Measurements from ENCODE around the gene ZNF24.

The ZNF24 gene

DNA sequence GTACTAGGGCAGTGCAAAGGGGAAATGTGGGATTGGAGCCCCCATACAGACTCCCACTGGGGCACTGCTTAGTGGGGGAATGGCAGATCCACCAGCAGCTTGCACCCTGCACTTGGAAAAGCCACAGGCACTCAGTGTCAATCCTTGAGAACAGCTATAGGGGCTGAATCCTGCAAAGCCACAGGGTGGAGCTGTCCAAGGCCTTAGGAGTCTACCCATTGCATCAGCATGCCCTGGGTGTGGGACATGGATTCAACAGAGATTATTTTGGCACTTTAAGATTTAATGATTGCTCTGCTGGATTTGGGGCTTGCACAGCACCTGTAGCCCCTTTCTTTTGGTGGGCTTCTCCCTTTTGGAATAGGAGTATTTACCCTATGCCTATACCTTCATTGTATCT is 8.6 kb upstream of the ZNF24 start:
- DNase-seq = no peak

- no peak for DNase-seq
Measured at GRCh38 chr18:35352283-35352682, 8.1 kb upstream of the ZNF24 start.

DNA sequence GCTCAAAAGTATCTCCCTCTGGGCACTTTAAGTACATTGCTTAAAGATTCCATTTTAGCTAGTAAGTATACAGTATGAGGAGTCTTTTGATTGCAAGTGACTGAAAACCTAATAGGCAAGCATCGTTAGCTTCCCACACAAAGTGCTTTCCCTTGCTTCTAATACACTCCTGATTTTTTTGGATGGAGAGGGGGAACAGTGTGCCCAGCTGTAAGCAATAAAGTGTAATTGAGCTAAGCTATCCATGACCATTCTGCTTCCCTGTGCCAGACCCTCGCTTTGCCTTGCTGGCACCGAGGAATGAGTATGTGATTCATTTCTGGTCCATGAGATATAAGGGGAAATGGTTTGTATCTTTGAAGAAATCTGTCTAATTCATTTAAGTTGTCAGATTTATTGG is 3.8 kb upstream of the ZNF24 start:
- no peak for DNase-seq

DNA sequence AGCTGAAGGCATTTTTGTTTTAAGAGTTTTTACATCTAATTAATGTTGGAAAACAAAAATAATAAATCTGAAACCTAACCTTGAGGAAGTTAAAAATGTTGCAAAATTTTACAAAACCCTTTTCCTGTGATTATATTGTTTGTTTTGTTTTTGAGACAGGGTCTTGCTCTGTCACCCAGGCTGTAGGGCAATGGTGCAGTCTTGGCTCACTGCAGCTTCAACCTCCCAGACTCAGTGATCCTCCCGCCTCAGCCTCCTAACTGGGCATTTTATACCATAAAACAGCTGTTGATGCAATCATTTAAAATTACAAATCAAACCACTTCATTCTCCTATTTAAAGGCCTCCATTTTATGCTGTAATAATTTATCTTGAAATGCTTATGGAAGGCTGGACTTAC is 1.7 kb upstream of the ZNF24 start:
- DNase-seq = no peak

- no peak for DNase-seq
Measured at GRCh38 chr18:35345460-35345921, 1.3 kb upstream of the ZNF24 start.

DNA sequence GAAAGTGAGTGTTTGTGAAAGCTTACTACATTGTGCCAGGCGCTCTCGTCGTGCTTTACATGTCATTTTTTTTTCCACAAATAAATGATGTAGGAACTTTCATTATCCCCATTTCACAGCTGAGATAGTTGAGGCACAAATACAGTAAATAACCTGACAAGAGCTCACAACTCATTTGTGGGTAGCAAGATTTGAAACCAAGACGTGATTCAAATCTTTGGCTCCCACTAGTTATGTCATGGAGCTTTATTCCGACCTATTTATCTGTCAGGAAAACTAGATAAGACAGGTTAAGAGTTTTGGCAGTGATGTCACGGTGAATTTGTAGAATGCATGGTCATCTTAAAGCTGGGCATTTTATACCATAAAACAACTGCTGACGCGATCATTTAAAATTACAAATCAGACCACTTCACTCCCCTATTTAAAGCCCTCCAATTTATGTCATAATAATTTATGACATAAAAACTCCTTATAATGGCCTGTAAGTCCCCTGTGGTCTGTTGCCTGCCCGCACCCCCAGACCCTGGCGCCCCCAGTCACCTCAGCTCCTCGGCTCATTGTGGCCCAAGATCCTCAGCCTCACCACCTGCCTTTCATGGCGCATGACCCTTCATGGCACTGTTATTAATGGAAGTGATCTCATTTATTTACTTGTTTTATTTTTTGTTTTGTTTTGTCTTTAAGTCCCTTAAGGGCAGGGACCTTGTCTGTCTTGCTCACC is 678 bp upstream of the ZNF24 start:
- no peak for DNase-seq

GRCh38 chr18:35343488-35343935 is 708 bp downstream of the ZNF24 start:
- no peak for DNase-seq

- no peak for DNase-seq
Measured at GRCh38 chr18:35337286-35337685, 6.9 kb downstream of the ZNF24 start.

- DNase-seq = no peak
Measured at GRCh38 chr18:35335866-35336265, 8.4 kb downstream of the ZNF24 start.

GRCh38 chr18:35334821-35335220 is 9.4 kb downstream of the ZNF24 start:
- no peak for DNase-seq

- DNase-seq = no peak
Measured at GRCh38 chr18:35334212-35334611, 10.0 kb downstream of the ZNF24 start.

- no peak for DNase-seq
Measured at GRCh38 chr18:35331367-35332087, 12.7 kb downstream of the ZNF24 start.

GRCh38 chr18:35328868-35329267 is 15.4 kb downstream of the ZNF24 start:
- no peak for DNase-seq

DNA sequence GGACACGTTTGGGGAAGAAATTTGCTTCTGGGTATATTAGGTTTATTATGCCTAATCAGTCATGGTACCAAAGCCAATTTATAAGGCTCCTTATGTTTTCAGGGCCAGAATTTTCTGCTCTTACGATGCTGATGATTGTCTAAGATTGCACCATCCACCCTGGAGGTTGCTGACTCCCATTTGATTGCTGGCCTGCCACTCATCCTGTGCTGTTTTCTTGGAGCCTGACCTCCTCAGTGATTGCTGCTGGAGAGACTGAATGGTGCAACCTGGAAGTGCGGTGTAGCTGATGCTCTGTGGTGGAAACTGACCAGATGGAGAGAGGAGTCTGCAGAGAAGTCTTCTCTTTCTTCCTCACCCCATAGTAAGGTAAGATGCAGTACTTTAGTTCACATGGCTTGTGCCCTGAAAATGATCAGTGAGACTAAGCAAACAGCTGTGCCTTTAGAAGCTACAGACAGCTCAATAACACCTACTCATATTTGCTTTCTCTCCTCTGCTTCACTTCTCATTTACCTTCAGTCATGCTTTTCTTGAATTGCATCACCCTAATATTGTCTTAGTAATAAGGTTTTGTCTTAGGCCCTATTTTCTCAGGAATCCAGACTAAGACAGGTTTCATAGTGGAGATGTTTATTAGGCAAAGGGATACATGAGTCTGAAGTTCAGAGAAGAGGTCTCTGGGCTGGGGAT is 17.4 kb downstream of the ZNF24 start:
- no peak for DNase-seq

GRCh38 chr18:35324926-35325655 is 19.1 kb downstream of the ZNF24 start:
- DNase-seq = no peak

DNA sequence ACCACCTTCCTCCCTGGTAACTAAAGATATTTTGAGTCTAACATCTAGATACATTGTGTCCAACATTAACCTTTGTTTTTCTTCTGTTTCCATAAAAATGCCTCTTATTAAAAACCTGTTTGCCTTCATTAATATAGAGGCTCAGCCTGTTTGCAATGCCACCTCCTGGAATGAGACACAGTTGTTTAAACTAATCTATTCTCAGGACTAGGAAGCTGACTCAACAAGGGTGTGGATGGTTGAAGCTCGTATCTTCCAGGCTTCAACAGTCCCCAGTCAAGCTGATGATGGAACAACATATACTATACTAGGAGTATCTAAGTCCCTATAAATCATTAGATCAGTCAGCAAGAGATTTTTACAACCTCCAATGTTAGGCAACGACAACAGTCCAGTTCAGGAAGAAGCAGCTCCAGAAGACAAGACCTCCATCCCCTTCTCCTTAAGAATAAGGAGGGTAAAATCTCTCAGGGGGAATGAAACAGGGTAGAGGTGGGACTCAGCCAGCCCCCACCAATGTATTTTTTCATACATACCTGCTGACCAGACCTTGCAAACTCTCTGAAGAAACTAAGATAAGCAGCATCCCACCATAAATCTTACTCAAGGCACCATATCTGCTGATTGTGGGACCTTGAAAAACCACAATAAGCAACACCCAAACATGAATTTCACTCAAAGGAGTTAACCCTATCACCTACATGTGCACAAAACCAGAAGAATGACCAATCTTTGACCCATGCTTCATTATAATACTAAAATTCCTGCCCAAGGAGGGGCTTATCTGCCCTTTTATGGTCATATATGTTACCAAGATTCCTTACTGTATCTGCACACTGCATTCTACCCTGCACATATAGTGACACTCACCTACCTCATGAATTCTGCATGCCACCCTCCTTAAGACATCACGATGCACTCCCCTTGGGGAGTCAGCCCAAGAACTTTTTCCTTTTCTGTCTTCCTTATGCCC is 21.4 kb downstream of the ZNF24 start:
- DNase-seq = no peak

DNA sequence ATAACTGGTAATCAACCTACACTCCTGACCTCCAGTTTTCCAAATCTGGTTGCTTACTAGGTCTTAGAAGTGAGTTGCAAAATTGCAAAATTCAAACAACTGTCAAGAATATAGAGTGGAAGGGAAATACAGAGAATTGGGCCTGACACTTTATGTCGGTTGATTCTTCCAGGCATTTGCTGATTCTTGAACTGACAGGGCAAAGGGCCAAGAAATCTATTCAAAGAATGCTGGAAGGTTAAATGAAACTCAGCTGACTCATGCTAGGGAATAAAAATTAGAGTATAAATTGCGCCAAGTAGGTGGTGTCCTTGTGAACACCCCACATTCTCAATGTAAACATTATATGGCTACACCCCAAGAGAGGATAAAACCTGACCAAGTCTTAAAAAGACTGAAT is 32.7 kb downstream of the ZNF24 start:
- DNase-seq = no peak

DNA sequence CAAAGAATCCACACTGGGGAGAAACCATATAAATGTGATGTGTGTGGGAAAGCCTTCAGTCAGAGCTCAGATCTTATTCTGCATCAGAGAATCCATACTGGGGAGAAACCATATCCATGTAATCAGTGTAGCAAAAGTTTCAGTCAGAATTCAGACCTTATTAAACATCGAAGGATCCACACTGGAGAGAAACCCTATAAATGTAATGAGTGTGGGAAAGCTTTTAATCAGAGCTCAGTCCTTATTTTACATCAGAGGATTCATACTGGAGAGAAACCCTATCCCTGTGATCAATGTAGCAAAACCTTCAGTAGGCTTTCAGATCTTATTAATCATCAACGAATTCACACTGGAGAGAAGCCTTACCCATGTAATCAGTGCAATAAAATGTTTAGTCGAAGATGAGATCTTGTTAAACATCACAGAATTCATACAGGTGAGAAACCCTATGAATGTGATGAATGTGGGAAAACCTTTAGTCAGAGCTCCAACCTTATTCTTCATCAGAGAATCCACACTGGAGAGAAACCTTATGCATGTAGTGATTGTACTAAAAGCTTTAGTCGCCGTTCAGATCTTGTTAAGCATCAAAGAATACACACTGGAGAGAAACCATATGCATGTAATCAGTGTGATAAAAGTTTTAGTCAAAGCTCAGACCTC is 37.5 kb downstream of the ZNF24 start:
- no peak for DNase-seq

DNA sequence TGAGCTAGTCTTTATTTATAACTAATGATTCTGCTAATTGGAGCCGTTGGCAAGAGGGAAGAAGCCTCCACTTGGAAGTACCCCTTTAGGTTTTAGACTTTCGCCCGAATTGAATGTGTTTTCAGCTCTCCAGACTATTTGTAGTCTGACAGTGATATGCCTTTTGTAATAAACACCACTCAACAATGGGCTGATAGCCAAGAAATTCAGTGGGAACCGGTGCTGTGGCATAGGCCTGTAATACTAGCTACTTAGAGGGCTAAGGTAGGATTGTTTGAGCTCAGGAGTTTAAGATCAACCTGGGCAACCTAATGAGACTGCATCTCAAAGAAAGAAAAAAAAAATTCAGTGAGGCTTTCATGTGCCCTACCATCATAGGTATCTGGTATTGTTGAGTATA is 40.6 kb downstream of the ZNF24 start:
- no peak for DNase-seq

DNA sequence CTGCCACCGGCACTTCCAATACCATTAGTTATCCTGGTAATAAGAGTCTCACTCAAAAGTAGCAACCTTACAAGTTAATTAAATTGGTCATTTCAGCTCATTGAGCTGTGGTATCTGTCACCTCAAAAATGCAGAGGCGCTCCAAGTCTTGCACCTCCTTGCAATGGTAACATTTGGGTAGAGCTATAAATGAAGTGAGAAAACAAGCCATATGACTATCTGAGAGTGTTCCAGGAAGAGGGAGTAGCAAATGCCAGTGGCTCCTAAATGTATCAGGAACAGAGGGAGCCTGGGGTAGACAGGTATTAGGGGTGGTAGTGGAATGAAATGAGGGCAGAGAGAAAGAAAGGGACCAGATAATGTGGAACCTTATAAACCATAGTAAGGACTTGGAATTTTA is 48.2 kb downstream of the ZNF24 start:
- DNase-seq = no peak

GRCh38 chr18:35291166-35291565 is 53.1 kb downstream of the ZNF24 start:
- DNase-seq = no peak

All from stimulated activated CD4-positive, alpha-beta T cell treated with anti-CD3 and anti-CD28 coated beads, Interleukin-2, amount 100 ng/mL, for 48 hours (primary cell).